Measurements from ENCODE around the gene BBC3.

DNA sequence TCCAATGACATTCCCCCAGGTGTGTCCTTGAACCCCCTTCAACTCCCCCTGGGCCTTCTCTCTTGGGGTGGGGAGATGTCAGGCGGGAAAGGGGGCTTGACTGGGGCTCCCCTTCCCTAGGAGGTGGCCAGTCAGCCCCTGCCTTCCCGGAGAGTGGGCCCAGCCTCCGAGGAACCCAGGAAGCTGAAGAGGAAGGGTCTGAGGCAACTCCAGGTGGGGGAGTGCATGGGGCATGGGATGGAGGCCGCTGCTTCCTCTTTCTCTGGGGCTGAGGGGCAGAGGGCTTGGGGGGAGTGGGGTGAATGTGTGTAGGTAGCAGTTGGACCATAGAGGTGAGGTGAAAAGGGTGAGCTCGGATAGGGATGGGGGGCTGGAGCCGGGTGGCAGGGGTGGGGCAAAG is 41.0 kb upstream of the BBC3 start:
- TF ChIP-seq, protein P1, sequence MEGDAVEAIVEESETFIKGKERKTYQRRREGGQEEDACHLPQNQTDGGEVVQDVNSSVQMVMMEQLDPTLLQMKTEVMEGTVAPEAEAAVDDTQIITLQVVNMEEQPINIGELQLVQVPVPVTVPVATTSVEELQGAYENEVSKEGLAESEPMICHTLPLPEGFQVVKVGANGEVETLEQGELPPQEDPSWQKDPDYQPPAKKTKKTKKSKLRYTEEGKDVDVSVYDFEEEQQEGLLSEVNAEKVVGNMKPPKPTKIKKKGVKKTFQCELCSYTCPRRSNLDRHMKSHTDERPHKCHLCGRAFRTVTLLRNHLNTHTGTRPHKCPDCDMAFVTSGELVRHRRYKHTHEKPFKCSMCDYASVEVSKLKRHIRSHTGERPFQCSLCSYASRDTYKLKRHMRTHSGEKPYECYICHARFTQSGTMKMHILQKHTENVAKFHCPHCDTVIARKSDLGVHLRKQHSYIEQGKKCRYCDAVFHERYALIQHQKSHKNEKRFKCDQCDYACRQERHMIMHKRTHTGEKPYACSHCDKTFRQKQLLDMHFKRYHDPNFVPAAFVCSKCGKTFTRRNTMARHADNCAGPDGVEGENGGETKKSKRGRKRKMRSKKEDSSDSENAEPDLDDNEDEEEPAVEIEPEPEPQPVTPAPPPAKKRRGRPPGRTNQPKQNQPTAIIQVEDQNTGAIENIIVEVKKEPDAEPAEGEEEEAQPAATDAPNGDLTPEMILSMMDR (IDR thresholded peaks at IDR 0.05) = no peak
- no peak for TF ChIP-seq POLR2A (IDR thresholded peaks at IDR 0.05)

All from body of pancreas (tissue), 4 donors.